Hippocampal formation (tissue), 2 donors: Measurements from ENCODE around the gene SNAP23.

Source experiments
- DNase-seq, 2 donors: peaks; one replicate each; lab custom pipeline; 2025; lab: John Stamatoyannopoulos, UW

The SNAP23 gene

DNA sequence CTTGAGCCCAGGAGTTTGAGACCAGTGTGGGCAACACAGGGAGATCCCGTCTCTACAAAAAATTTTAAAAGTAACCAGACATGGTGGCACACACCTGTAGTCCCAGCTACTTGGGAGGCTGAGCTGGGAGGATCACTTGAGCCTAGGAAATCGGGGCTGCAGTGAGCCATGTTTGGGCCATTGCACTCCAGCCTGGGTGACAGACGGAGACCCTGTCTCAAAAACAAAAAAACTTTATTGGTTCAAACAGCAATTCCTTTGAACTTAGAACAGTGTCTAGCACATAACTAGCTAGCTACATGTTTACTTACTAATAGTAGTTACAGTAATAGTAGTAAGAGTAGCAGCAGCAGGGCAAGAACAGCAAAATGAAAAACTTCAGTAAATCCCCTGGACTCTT is 63.3 kb downstream of the SNAP23 start:
- DNase-seq = no peak

DNA sequence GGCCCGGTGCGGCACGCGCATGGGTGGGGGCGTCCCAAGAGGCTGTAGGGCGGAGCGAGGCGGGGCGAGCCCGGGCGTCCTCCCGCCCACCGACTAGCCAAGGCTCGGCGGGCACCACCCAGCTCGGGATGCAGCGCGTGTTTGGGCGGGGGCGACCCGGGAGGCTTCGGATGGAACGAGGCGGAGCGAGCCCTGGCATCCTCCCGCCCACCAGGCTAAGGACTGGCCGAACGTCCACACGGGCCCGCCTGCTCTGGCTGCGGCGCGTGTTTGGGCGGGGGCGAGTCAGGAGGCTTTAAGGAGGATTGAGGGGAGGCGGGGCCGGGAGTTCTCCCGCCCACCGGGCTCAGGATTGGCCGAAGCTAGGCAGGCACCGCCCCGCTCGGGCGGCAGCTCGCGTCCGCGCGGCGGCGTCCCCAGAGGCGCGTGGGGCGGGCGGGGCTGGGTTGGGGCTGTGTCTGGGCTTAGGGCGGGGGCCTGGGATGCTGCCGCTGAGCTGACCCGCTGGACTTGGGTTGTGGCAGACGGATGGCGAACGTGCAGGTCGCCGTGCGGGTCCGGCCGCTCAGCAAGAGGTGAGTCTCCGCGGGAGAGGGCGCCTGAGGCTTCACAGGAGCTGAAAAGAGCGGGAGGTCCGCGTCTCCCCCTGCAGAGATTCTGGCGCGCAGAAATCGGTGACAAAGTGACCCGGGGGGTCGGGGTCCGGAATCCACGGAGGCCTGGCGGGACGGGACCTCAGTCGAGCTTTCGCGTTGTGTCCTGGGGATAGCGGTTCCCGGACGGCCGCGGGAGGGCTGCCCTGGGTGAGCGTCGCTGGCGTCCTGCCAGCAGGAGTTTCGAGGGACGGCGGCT is 80.0 kb downstream of the SNAP23 start, which contains the start of gene STARD9:
TSS of gene STARD9 (plus strand) at position 419 of the 852 bp plus-strand sequence. CDS start at position 529, 110 bp downstream.
- peak; percentile 99 for DNase-seq

DNA sequence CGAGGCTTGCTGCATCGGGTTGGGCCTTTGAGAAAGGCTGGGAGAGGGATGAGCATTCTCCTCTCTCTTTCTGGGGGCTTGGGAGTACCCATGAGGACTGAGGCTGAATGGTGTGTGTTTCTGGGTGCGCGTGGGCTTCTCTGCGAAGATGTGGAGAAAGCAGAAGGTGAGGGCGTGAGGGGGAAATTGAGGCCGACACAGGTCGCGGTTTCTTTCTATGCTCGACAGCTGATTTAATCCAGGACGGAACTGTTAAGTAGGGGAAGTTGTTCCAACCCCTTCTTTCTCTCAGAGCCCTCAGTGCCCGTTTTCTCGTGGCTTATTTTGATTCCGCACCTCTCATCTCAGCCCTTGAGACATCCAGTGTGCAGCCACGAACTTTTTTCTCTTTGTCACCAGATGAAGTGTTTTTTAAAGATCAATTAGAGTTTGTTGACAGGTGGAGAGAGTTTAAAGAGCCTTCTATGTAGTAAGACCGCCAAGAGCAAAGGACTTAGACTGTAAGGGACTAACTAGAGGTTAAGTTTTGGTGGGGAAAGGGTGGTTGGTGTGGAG is 80.7 kb downstream of the SNAP23 start:
- DNase-seq = no peak

DNA sequence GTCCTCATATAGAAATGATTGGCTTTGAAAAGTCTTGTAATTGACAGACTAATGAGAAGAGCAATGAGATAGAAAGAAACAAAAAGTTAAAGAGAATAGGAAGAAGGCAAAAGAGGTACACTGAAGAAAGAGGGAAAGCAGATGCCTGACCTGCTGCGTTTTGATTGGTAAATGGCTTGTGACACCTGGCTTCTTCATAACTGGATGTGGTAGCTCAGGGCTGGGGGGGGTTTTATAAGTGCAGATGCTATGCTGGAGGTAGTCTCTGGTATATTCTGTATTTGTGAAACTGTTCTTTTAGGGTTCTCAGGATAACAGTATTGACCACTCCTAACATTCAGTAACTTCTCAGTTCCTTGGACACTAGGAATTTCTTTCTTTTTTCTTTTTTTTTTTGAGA is 81.3 kb downstream of the SNAP23 start:
- no peak for DNase-seq

DNA sequence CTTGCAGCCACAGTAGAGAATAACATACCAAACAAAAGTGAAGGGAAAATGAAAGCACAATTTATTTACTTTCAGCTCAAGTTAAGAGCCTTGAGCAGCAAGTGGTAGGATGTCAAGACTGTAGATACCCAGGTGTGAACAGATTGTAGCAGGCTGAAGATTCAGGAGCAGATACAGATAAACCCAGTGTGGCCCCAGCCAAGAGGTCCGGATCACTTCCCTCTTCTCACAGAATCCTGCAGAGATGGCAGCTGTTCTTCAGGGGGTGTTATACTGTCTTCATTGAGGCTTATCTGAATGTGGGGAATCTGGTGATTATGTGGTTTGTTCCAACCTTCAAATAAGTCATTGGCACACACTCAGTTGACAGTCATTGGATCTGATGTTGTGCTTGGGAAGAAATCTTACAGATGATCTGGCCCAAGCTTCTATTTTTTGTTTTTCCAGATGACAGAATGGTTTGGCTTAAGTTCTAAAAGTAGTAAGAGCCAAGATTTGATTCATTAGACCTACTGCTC is 82.1 kb downstream of the SNAP23 start:
- DNase-seq = no peak

DNA sequence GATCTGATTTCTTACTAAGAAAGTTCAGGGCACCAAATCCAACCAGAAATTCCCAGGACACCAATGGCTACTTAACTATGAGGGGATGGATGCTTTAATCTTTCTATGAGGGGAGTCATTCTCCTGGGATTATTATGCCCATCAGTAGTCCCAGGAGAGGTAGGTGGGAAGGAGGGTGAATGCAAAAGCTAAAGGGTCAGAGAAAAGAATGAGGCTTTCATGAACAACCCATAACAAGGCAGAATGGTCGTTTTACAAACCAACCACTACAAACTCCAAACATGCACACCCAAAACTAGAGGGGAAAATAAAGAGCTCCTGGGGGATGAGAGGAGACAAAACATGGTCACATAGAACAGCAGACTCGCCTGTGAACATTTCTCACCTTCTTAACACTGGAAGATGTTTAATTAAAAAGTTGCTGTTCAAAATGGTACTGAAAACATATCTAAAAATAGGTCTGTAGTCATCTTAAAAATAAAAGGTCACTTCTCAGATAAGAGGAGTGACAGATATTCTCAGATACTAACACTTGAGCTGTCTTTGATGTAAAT is 83.6 kb downstream of the SNAP23 start:
- DNase-seq = no peak

DNA sequence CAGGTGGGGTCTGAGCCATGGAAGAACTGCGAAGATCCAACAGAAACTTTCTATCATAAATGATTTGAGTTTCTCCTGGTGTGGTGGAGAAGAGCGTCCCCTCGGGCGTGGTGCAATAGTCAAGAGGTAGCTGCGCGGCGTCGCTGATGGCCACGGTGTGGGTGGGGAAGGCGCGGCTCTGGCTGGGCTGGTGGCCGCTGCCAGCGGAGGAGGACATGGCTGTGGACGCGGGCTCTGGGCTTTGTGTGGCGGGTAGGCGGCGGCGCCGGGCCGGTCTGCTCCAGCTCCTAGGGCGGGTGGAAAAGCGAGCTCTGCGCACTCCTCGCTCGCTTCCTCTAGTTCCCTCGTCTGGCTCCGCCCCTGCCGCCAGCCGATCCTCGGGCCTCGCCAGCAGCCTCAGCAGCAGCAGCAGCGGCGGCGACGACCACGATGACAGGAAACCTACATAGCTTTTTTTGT is 85.9 kb downstream of the SNAP23 start:
- peak; percentile 87 to 90 for DNase-seq
